Liver (tissue), 9 donors: ENCODE results near the gene PGAP3. TPM values are rescaled to one million over a fixed set of nuclear protein-coding genes. Genes with fewer than 3 reads are reported as not detected.

Experiments used
- DNase-seq: peaks from one replicate; pipeline ENCODE4 v3.0.0-alpha.2; 2017; ENCODE audit warnings: low spot score
- H3K27ac ChIP-seq, 2 donors: one replicate each; pipeline ENCODE4 v1.7.0; 2013; ENCODE audit warnings: inconsistent platforms in 2 of 2, low read length in 2 of 2, control low read depth in 1 of 2, low read depth in 1 of 2, mild to moderate bottlenecking in 1 of 2
- H3K27me3 ChIP-seq, 4 donors: one replicate each; pipeline versions ENCODE4 v1.6.1 to v1.7.0; 2013; ENCODE audit warnings: low read length in 3 of 4, inconsistent platforms in 1 of 4, mild to moderate bottlenecking in 1 of 4, moderate library complexity in 1 of 4; ENCODE audit not compliant: control insufficient read depth in 4 of 4, insufficient read depth in 4 of 4
- H3K36me3 ChIP-seq, 4 donors: one replicate each; pipeline versions ENCODE4 v1.6.1 to v1.7.0; 2013; ENCODE audit warnings: low read length in 3 of 4, mild to moderate bottlenecking in 3 of 4, low read depth in 1 of 4, moderate library complexity in 1 of 4; ENCODE audit not compliant: control insufficient read depth in 4 of 4, insufficient read depth in 3 of 4
- H3K4me1 ChIP-seq, 4 donors: one replicate each; pipeline versions ENCODE4 v1.6.1 to v1.7.0; 2013; ENCODE audit warnings: low read length in 3 of 4, mild to moderate bottlenecking in 3 of 4, moderate library complexity in 1 of 4; ENCODE audit not compliant: control insufficient read depth in 4 of 4, insufficient read depth in 4 of 4
- H3K4me3 ChIP-seq, 3 donors: one replicate each; pipeline versions ENCODE4 v1.6.1 to v1.7.0; 2013; ENCODE audit warnings: low read length in 3 of 3, control low read depth in 1 of 3, low read depth in 1 of 3, mild to moderate bottlenecking in 1 of 3
- H3K9ac ChIP-seq, 2 donors: one replicate each; pipeline ENCODE4 v1.7.0; 2013; ENCODE audit warnings: low read length in 2 of 2, mild to moderate bottlenecking in 2 of 2, moderate library complexity in 2 of 2, control low read depth in 1 of 2, low read depth in 1 of 2
- H3K9me3 ChIP-seq, 4 donors: one replicate each; pipeline versions ENCODE4 v1.6.1 to v1.7.0; 2013; ENCODE audit warnings: low read length in 3 of 4; ENCODE audit not compliant: control insufficient read depth in 4 of 4
- ATF3 ChIP-seq: IDR thresholded peaks from 2 replicates; pipeline ENCODE4 v1.6.1; 2016; ENCODE audit warnings: antibody characterized with exemption
- EGR1 ChIP-seq, 2 donors: IDR thresholded peaks; 2 replicates each; pipeline ENCODE4 v1.6.1; 2016 to 2018; ENCODE audit warnings: antibody characterized with exemption in 2 of 2, low read depth in 2 of 2
- FOXA1 ChIP-seq: IDR thresholded peaks from 2 replicates; pipeline ENCODE4 v1.6.1; 2016; ENCODE audit warnings: antibody characterized with exemption
- FOXA2 ChIP-seq: IDR thresholded peaks from 2 replicates; pipeline ENCODE4 v1.6.1; 2016; ENCODE audit warnings: antibody characterized with exemption
- GABPA ChIP-seq, 2 donors: IDR thresholded peaks in 1 of 2; conservative IDR thresholded peaks in 1 of 2; 2 replicates each; pipeline ENCODE4 v1.6.1; 2016; ENCODE audit warnings: antibody characterized with exemption in 2 of 2, mild to moderate bottlenecking in 1 of 2, moderate library complexity in 1 of 2
- HNF4A ChIP-seq, 2 donors: conservative IDR thresholded peaks; 2 replicates each; pipeline ENCODE4 v1.6.1; 2016; ENCODE audit warnings: antibody characterized with exemption in 2 of 2, mild to moderate bottlenecking in 2 of 2
- HNF4G ChIP-seq: IDR thresholded peaks from 2 replicates; pipeline ENCODE4 v1.6.1; 2016; ENCODE audit warnings: antibody characterized with exemption
- JUND ChIP-seq, 2 donors: IDR thresholded peaks; 2 replicates each; pipeline ENCODE4 v1.6.1; 2016; ENCODE audit warnings: antibody characterized with exemption in 2 of 2
- MAX ChIP-seq: IDR thresholded peaks from 2 replicates; pipeline ENCODE4 v1.6.1; 2016; ENCODE audit warnings: antibody characterized with exemption
- NR2F2 ChIP-seq: IDR thresholded peaks from 2 replicates; pipeline ENCODE4 v1.6.1; 2016; ENCODE audit warnings: antibody characterized with exemption
- RAD21 ChIP-seq, 2 donors: IDR thresholded peaks; 2 replicates each; pipeline ENCODE4 v1.6.1; 2016; ENCODE audit warnings: antibody characterized with exemption in 2 of 2, mild to moderate bottlenecking in 2 of 2
- RXRA ChIP-seq, 2 donors: IDR thresholded peaks; 2 replicates each; pipeline ENCODE4 v1.6.1; 2017 to 2018; ENCODE audit warnings: antibody characterized with exemption in 2 of 2, mild to moderate bottlenecking in 1 of 2
- SP1 ChIP-seq: IDR thresholded peaks from 2 replicates; pipeline ENCODE4 v1.6.1; 2018; ENCODE audit warnings: antibody characterized with exemption, mild to moderate bottlenecking
- TAF1 ChIP-seq: conservative IDR thresholded peaks from 2 replicates; pipeline ENCODE4 v1.6.1; 2016; ENCODE audit warnings: antibody characterized with exemption, mild to moderate bottlenecking
- WGBS: extraction: QIAGEN DNeasy Blood & Tissue Kit; methylation state at CpG from one replicate; pipeline ENCODE4 v1.1.7; 2013; 5-methylcytosine and 5-hydroxymethylcytosine counted together
- polyA plus RNA-seq, 2 donors: library from polyadenylated mRNA; stranded (reverse) in 1 of 2; unstranded in 1 of 2; fragments of 200-250 nt in 1 of 2; fragments of >200 nt in 1 of 2; fragmentation: Nextera tagmentation in 1 of 2; extraction: Ambion mirVana in 1 of 2; gene quantifications; one replicate each; pipeline versions ENCODE4 v1.2.1 to v1.2.3, GENCODE V29; 2013 to 2015
- total RNA-seq, 2 donors: library from RNA; depleted of rRNA; stranded (reverse); fragments of >200 nt; gene quantifications; one replicate each; pipeline ENCODE4 v1.2.3, GENCODE V29; 2014
- TF ChIP-seq, protein P1 (sequence below): fragments of 150-350 bp; IDR thresholded peaks from 2 replicates; pipeline ENCODE4 v1.5.1; 2017; ENCODE audit warnings: improper control_type of control experiment, low read depth, low read length; ENCODE audit not compliant: missing input control
- TF ChIP-seq, protein P2 (sequence below): IDR thresholded peaks from 2 replicates; pipeline ENCODE4 v1.6.1; 2016; ENCODE audit warnings: antibody characterized with exemption, mild to moderate bottlenecking
- donor health status: healthy.
- donor health status: healthy.
- donor health status: healthy.
- donor health status: healthy.
- donor health status: healthy.

PGAP3 gene
- total and polyA plus RNA-seq, 4 donors, result 7.9 to 19.5 (median 14.0) TPM

- WGBS, result 17% methylated on average over 29 of the region's 29 CpGs
- Histone ChIP-seq H3K9ac (no peak within 1 kb of the TSS), H3K4me3 (no peak within 1 kb of the TSS), H3K9me3 (no peaks in the 10 kb centered on the region), H3K4me1 (peaks cover 0 to 14% (median 9%) of the 10 kb centered on the region in 4 donors), H3K27ac (no peak within 1 kb of the TSS), H3K36me3 (no peaks in the 10 kb centered on the region), H3K27me3 (peaks cover 0 to 12% (median 9%) of the 10 kb centered on the region in 4 donors)
- TF ChIP-seq ATF3 (no peak), HNF4G (no peak), RAD21 (IDR thresholded peaks at IDR 0.05) (no peak), MAX (no peak), SP1 (no peak), TAF1 (no peak), JUND (IDR thresholded peaks at IDR 0.05) (no peak)
- TF ChIP-seq, protein P1, sequence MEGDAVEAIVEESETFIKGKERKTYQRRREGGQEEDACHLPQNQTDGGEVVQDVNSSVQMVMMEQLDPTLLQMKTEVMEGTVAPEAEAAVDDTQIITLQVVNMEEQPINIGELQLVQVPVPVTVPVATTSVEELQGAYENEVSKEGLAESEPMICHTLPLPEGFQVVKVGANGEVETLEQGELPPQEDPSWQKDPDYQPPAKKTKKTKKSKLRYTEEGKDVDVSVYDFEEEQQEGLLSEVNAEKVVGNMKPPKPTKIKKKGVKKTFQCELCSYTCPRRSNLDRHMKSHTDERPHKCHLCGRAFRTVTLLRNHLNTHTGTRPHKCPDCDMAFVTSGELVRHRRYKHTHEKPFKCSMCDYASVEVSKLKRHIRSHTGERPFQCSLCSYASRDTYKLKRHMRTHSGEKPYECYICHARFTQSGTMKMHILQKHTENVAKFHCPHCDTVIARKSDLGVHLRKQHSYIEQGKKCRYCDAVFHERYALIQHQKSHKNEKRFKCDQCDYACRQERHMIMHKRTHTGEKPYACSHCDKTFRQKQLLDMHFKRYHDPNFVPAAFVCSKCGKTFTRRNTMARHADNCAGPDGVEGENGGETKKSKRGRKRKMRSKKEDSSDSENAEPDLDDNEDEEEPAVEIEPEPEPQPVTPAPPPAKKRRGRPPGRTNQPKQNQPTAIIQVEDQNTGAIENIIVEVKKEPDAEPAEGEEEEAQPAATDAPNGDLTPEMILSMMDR, result no peak
- DNase-seq, result no peak
These were observed 61.4 kb downstream of the PGAP3 start, which contains the start of gene PPP1R1B for GRCh38 chr17:39626171-39627046. PPP1R1B (plus strand) TSS chr17:39626952; CDS start chr17:39627393, 441 bp downstream.

- Histone ChIP-seq H3K4me3 (no peak overlapping the region), H3K27me3 (peaks cover 0 to 12% (median 9%) of the 10 kb centered on the region in 4 donors), H3K9me3 (no peaks in the 10 kb centered on the region), H3K4me1 (peaks cover 0 to 14% (median 9%) of the 10 kb centered on the region in 4 donors), H3K36me3 (no peaks in the 10 kb centered on the region), H3K27ac (no peak overlapping the region), H3K9ac (no peak overlapping the region)
- WGBS, result 48% methylated on average over 5 of the region's 5 CpGs
- TF ChIP-seq HNF4A (conservative IDR thresholded peaks at IDR 0.05) (no peak), RAD21 (IDR thresholded peaks at IDR 0.05) (no peak), MAX (no peak), JUND (IDR thresholded peaks at IDR 0.05) (no peak), TAF1 (no peak), NR2F2 (no peak), FOXA1 (no peak), FOXA2 (no peak), RXRA (IDR thresholded peaks at IDR 0.05) (no peak), HNF4G (no peak), EGR1 (IDR thresholded peaks at IDR 0.05; ENCODE audit: low read depth in 2 of 2) (no peak), GABPA (IDR thresholded peaks at IDR 0.05 in 1 of 2, conservative IDR thresholded peaks at IDR 0.05 in 1 of 2) (no peak), SP1 (no peak), ATF3 (no peak)
- TF ChIP-seq, protein P1, result no peak
- TF ChIP-seq, protein P2, sequence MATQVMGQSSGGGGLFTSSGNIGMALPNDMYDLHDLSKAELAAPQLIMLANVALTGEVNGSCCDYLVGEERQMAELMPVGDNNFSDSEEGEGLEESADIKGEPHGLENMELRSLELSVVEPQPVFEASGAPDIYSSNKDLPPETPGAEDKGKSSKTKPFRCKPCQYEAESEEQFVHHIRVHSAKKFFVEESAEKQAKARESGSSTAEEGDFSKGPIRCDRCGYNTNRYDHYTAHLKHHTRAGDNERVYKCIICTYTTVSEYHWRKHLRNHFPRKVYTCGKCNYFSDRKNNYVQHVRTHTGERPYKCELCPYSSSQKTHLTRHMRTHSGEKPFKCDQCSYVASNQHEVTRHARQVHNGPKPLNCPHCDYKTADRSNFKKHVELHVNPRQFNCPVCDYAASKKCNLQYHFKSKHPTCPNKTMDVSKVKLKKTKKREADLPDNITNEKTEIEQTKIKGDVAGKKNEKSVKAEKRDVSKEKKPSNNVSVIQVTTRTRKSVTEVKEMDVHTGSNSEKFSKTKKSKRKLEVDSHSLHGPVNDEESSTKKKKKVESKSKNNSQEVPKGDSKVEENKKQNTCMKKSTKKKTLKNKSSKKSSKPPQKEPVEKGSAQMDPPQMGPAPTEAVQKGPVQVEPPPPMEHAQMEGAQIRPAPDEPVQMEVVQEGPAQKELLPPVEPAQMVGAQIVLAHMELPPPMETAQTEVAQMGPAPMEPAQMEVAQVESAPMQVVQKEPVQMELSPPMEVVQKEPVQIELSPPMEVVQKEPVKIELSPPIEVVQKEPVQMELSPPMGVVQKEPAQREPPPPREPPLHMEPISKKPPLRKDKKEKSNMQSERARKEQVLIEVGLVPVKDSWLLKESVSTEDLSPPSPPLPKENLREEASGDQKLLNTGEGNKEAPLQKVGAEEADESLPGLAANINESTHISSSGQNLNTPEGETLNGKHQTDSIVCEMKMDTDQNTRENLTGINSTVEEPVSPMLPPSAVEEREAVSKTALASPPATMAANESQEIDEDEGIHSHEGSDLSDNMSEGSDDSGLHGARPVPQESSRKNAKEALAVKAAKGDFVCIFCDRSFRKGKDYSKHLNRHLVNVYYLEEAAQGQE, result no peak
- no peak for DNase-seq
These were observed 62.6 kb downstream of the PGAP3 start for GRCh38 chr17:39625198-39625785.
